Neural progenitor cell (in vitro differentiated cells): ENCODE data around the gene TSR3. TPM values are rescaled to one million over a fixed set of nuclear protein-coding genes. Genes with fewer than 3 reads are reported as not detected.

Experiments used
- DNase-seq: peaks from one replicate; pipeline ENCODE4 v3.0.0-alpha.2; 2016; ENCODE audit warnings: low spot score
- H2AFZ ChIP-seq: fragments of 200-600 bp; sonication (generic); replicated peaks from 2 replicates; pipeline ENCODE4 v1.6.1; 2016; ENCODE audit warnings: antibody characterized with exemption
- H3F3A ChIP-seq: fragments of 200-600 bp; sonication (generic); 2 replicates; pipeline ENCODE4 v1.6.1; 2016; ENCODE audit warnings: antibody characterized with exemption, low read depth
- H3K27ac ChIP-seq: fragments of 200-600 bp; sonication (generic); 2 replicates; pipeline ENCODE4 v1.5.1; 2016; ENCODE audit warnings: mild to moderate bottlenecking
- H3K27me3 ChIP-seq: fragments of 200-600 bp; sonication (generic); 2 replicates; pipeline ENCODE4 v1.6.1; 2016; ENCODE audit warnings: mild to moderate bottlenecking, moderate library complexity
- H3K36me3 ChIP-seq: fragments of 200-600 bp; sonication (generic); 2 replicates; pipeline ENCODE4 v1.5.1; 2016
- H3K4me1 ChIP-seq: fragments of 200-600 bp; sonication (generic); 2 replicates; pipeline ENCODE4 v1.6.1; 2016; ENCODE audit warnings: mixed run types
- H3K4me2 ChIP-seq: fragments of 200-600 bp; sonication (generic); 2 replicates; pipeline ENCODE4 v1.6.1; 2016
- H3K4me3 ChIP-seq: fragments of 200-600 bp; sonication (generic); 2 replicates; pipeline ENCODE4 v1.5.1; 2016
- H3K79me2 ChIP-seq: fragments of 200-600 bp; sonication (generic); 2 replicates; pipeline ENCODE4 v1.6.1; 2016; ENCODE audit warnings: low read depth
- H3K9ac ChIP-seq: fragments of 200-600 bp; sonication (generic); 2 replicates; pipeline ENCODE4 v1.6.1; 2016
- H3K9me3 ChIP-seq: fragments of 200-600 bp; sonication (generic); 2 replicates; pipeline ENCODE4 v1.5.1; 2016; ENCODE audit warnings: low read depth
- H4K20me1 ChIP-seq: fragments of 200-600 bp; sonication (generic); 2 replicates; pipeline ENCODE4 v1.6.1; 2016; ENCODE audit warnings: low read depth
- H3K27ac Mint-ChIP-seq: 3 replicates; pipeline ENCODE4 v1.8.0; 2021; ENCODE audit warnings: mixed read lengths
- H3K27me3 Mint-ChIP-seq: 2 replicates; pipeline ENCODE4 v1.8.0; 2022; ENCODE audit warnings: low read depth, mild to moderate bottlenecking, inconsistent platforms, moderate library complexity, mixed read lengths; ENCODE audit not compliant: insufficient read depth
- H3K36me3 Mint-ChIP-seq: 3 replicates; pipeline ENCODE4 v1.8.0; 2021; ENCODE audit warnings: mixed read lengths
- H3K4me1 Mint-ChIP-seq: 3 replicates; pipeline ENCODE4 v1.8.0; 2021; ENCODE audit warnings: mixed read lengths
- H3K4me3 Mint-ChIP-seq: 3 replicates; pipeline ENCODE4 v1.8.0; 2021; ENCODE audit warnings: mild to moderate bottlenecking, moderate library complexity, mixed read lengths
- H3K9me3 Mint-ChIP-seq: 3 replicates; pipeline ENCODE4 v1.8.0; 2020; ENCODE audit warnings: mixed read lengths
- EZH2 ChIP-seq: fragments of 200-600 bp; sonication (generic); IDR thresholded peaks from 2 replicates; pipeline ENCODE4 v1.6.1; 2017; ENCODE audit warnings: antibody characterized with exemption, mild to moderate bottlenecking, moderate library complexity
- EZH2phosphoT487 ChIP-seq: fragments of 200-600 bp; sonication (generic); IDR thresholded peaks from 2 replicates; pipeline ENCODE4 v1.6.1; 2017; ENCODE audit warnings: antibody characterized with exemption
- total RNA-seq: library from RNA; depleted of rRNA; stranded (reverse); fragments of >200 nt; gene quantifications from 2 replicates; pipeline ENCODE4 v1.2.3, GENCODE V29; 2015; ENCODE audit warnings: low replicate concordance
- TF ChIP-seq, protein P1 (sequence below): fragments of 200-600 bp; sonication (generic); IDR thresholded peaks from 2 replicates; pipeline ENCODE4 v1.5.1; 2017; ENCODE audit warnings: antibody characterized with exemption, mild to moderate bottlenecking

The TSR3 gene
- total RNA-seq, 1 donor from 2014 or later, result 22.4 TPM

DNA sequence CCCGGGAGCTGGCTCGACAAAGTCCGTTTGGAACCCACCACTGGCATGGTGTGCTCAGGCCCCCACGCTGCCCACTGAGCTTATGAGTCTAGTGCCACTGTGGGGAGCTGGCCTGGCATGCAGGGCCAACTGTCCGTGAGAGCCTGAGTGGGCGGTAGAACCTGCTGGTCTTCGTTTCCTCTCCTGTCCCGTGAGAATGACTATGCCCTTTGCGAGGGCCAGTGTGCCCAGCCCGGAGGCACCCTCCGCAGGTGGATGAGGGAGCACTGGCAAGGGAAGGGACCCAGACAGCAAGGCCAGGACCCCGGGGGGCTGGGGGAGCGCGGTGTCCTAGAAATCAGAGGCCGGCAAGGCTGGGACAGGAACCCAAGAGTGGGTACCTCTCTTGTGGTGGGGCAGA is 15.1 kb downstream of the TSR3 start:
- Mint-ChIP-seq H3K4me3 (peak overlapping the region; percentile 73), H3K27me3 (peaks cover 13% of the 10 kb centered on the region), H3K27ac (peak overlapping the region; percentile 74), H3K4me1 (peaks cover 34% of the 10 kb centered on the region), H3K9me3 (no peaks in the 10 kb centered on the region), H3K36me3 (no peaks in the 10 kb centered on the region)
- Histone ChIP-seq H3K9ac (no peak overlapping the region), H3K79me2 (no peaks in the 10 kb centered on the region), H3K27me3 (peaks cover 99% of the 10 kb centered on the region), H3K4me2 (no peak overlapping the region), H3K9me3 (no peaks in the 10 kb centered on the region), H2AFZ (no peak overlapping the region), H4K20me1 (peaks cover 52% of the 10 kb centered on the region), H3K36me3 (no peaks in the 10 kb centered on the region), H3K4me1 (peaks cover 13% of the 10 kb centered on the region), H3K27ac (no peak overlapping the region), H3F3A (peaks cover 16% of the 10 kb centered on the region), H3K4me3 (no peak overlapping the region)
- DNase-seq, result no peak
- TF ChIP-seq EZH2phosphoT487 (no peak), EZH2 (no peak)
- TF ChIP-seq, protein P1, sequence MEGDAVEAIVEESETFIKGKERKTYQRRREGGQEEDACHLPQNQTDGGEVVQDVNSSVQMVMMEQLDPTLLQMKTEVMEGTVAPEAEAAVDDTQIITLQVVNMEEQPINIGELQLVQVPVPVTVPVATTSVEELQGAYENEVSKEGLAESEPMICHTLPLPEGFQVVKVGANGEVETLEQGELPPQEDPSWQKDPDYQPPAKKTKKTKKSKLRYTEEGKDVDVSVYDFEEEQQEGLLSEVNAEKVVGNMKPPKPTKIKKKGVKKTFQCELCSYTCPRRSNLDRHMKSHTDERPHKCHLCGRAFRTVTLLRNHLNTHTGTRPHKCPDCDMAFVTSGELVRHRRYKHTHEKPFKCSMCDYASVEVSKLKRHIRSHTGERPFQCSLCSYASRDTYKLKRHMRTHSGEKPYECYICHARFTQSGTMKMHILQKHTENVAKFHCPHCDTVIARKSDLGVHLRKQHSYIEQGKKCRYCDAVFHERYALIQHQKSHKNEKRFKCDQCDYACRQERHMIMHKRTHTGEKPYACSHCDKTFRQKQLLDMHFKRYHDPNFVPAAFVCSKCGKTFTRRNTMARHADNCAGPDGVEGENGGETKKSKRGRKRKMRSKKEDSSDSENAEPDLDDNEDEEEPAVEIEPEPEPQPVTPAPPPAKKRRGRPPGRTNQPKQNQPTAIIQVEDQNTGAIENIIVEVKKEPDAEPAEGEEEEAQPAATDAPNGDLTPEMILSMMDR, result no peak

DNA sequence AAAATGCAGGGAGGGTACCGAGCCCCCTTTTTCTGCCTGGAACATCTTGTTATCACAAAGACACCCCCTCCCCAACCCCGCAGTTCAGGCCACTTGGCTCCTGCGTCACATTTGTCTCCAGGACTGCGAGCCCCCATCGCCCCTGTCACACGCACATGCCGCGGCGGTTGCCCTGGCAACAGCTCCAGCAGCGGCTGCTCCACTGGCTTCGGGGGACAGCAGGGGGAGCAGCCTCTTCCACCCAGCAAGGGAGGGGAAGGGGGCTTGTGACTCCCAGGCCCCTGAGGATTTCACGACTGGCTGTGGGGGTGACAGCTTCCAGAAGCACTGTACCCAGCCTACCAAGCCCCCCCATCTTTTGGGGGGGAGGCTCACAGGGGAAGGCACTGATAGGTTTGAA is 15.7 kb downstream of the TSR3 start:
- Histone ChIP-seq H3K27ac (no peak overlapping the region), H3K4me1 (peaks cover 16% of the 10 kb centered on the region), H2AFZ (no peak overlapping the region), H3K9me3 (no peaks in the 10 kb centered on the region), H3F3A (peaks cover 20% of the 10 kb centered on the region), H3K4me2 (no peak overlapping the region), H3K4me3 (no peak overlapping the region), H3K36me3 (no peaks in the 10 kb centered on the region), H3K27me3 (peaks cover 99% of the 10 kb centered on the region), H3K79me2 (no peaks in the 10 kb centered on the region), H3K9ac (no peak overlapping the region), H4K20me1 (peaks cover 52% of the 10 kb centered on the region)
- peak; percentile 83 for DNase-seq
- Mint-ChIP-seq H3K27me3 (peaks cover 15% of the 10 kb centered on the region), H3K4me1 (peaks cover 36% of the 10 kb centered on the region), H3K4me3 (peak overlapping the region; percentile 73), H3K36me3 (no peaks in the 10 kb centered on the region), H3K27ac (no peak overlapping the region), H3K9me3 (no peaks in the 10 kb centered on the region)
- TF ChIP-seq, protein P1, result peak; percentile 31
- no peak for TF ChIP-seq EZH2

DNA sequence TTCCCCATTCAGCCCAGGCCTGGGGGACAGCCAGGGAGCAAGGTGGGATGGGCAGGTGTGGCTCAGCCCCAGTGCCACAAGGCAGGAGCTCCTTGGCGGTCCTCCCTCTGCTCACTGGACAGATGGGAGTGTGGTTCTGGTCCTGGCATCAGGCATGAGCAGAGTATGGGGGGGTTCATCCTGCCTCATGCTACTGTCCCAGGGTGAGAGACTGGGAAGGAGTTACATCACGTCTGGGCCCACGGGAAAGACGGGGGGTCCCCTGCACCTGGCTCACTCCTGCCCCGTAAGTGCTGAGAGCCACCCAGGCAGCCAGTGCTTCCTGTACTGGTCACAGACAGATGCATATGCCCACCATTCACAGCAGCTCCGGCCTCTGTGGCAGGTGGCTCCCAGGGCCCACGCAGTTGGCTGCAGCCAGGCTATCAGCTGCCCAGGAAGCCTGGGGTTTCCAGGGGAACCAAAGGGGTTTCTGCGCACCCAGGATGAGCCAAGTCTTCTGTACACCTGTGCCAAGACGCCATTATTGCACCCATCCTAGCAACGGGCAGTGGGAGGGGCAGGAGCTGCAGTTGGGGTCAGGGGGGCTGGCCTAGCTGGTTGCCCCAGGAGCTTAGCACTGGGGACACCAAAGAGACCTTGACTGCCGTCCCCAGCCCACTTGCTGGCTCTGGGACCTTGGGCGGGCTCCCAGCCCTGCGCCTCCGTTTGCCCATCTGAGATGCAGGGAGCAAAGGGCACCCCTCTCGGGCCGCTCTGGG is 16.3 kb downstream of the TSR3 start:
- no peak overlapping the region for H3K9ac ChIP-seq
- Mint-ChIP-seq H3K9me3 (no peaks in the 10 kb centered on the region), H3K4me3 (peak overlapping the region; percentile 73), H3K4me1 (peaks cover 36% of the 10 kb centered on the region), H3K27ac (no peak overlapping the region), H3K27me3 (peaks cover 15% of the 10 kb centered on the region), H3K36me3 (no peaks in the 10 kb centered on the region)
- no peak for TF ChIP-seq EZH2phosphoT487
- no peak for TF ChIP-seq EZH2
- TF ChIP-seq, protein P1, result no peak
- H3K79me2 ChIP-seq, result no peaks in the 10 kb centered on the region
- no peak overlapping the region for H3K4me2 ChIP-seq
- peaks cover 20% of the 10 kb centered on the region for H3F3A ChIP-seq
- H3K27me3 ChIP-seq, result peaks cover 99% of the 10 kb centered on the region
- peaks cover 16% of the 10 kb centered on the region for H3K4me1 ChIP-seq
- no peaks in the 10 kb centered on the region for H3K36me3 ChIP-seq
- no peak overlapping the region for H2AFZ ChIP-seq
- no peak for DNase-seq
- H3K27ac ChIP-seq, result no peak overlapping the region
- no peaks in the 10 kb centered on the region for H3K9me3 ChIP-seq
- no peak overlapping the region for H3K4me3 ChIP-seq
- peaks cover 52% of the 10 kb centered on the region for H4K20me1 ChIP-seq
